GM13977 (cell line): ENCODE measurements around the gene HSPA12A.
"Not testable (repeated sequence)": the region's sequence is repeated elsewhere in the genome, so short reads cannot be mapped to it uniquely, and the experiment has no call there.

ENCODE experiments used
- DNase-seq: peaks from one replicate; pipeline ENCODE4 v3.0.0; 2012; ENCODE audit warnings: low spot score
- in situ Hi-C: fragments of 300-500 bp; cut with MboI; formaldehyde crosslinking; loops from one replicate; pipeline ENCODE4 v1.12.0; 2022; ENCODE audit warnings: low sequenced_read_pairs, low pct_unique_long_range_greater_than_20kb, mixed read lengths, inconsistent platforms; ENCODE audit not compliant: unreplicated experiment
- TF ChIP-seq, protein P1 (sequence below): IDR thresholded peaks from 2 replicates; pipeline ENCODE4 v1.5.1; 2012; ENCODE audit warnings: mild to moderate bottlenecking, control low read depth; ENCODE audit not compliant: insufficient read depth; ENCODE audit errors: extremely low read depth, missing control alignments

Gene HSPA12A

GRCh38 chr10:116712519-116712918 lies 29.8 kb downstream of the HSPA12A start:
- TF ChIP-seq, protein P1, sequence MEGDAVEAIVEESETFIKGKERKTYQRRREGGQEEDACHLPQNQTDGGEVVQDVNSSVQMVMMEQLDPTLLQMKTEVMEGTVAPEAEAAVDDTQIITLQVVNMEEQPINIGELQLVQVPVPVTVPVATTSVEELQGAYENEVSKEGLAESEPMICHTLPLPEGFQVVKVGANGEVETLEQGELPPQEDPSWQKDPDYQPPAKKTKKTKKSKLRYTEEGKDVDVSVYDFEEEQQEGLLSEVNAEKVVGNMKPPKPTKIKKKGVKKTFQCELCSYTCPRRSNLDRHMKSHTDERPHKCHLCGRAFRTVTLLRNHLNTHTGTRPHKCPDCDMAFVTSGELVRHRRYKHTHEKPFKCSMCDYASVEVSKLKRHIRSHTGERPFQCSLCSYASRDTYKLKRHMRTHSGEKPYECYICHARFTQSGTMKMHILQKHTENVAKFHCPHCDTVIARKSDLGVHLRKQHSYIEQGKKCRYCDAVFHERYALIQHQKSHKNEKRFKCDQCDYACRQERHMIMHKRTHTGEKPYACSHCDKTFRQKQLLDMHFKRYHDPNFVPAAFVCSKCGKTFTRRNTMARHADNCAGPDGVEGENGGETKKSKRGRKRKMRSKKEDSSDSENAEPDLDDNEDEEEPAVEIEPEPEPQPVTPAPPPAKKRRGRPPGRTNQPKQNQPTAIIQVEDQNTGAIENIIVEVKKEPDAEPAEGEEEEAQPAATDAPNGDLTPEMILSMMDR, result no peak
- no peak for DNase-seq
- in situ Hi-C loops, result no loop called here

GRCh38 chr10:116711803-116712202 lies 30.6 kb downstream of the HSPA12A start:
- DNase-seq, in situ Hi-C loops: not testable (repeated sequence)

DNA sequence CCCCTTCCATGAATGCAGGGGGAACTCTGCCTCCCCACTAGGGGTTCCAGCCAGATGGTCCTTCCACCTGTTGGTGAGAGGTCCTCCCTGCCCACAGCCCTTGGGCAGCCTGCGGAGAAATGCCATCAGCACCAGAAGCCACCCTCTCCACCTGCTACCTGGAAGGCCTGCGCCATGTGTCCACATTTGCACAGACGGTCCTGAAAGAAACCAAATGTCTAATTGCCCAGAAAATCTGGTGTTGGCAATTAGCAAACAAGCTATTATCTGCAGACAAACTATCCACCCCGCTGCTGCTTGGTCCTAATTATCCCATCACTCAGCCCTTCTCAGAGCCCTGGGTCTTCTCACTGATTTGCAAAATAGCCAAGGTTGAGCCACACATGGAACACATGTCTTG lies 32.3 kb downstream of the HSPA12A start:
- in situ Hi-C loops, result no loop called here
- TF ChIP-seq, protein P1, result no peak
- no peak for DNase-seq

DNA sequence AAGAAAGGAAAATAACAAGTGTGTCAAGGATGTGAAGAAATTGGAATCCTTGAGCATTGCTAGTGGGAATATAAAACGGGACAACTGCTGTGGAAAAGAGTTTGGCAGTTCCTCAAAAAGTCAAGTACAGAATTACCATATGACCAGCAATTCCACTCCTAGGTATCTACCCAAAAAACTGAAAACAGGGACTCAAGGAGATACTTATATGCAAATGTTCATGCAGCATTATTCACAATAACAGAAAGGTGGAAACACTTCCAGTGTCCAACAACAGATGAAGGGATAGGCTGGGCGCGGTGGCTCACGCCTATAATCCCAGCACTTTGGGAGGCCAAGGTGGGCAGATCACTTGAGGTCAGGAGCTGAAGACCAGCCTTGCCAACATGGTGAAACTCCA lies 33.5 kb downstream of the HSPA12A start:
- in situ Hi-C loops, result no loop called here
- TF ChIP-seq, protein P1, result no peak
- DNase-seq, result no peak

GRCh38 chr10:116708391-116708821 lies 34.0 kb downstream of the HSPA12A start:
- in situ Hi-C loops, result no loop called here
- no peak for DNase-seq
- TF ChIP-seq, protein P1, result no peak

GRCh38 chr10:116707981-116708380 lies 34.4 kb downstream of the HSPA12A start:
- TF ChIP-seq, protein P1, result no peak
- DNase-seq, result no peak
- in situ Hi-C loops, result no loop called here

- in situ Hi-C loops, result no loop called here
- TF ChIP-seq, protein P1, result no peak
- DNase-seq, result no peak
Measured at GRCh38 chr10:116706281-116706680, 36.1 kb downstream of the HSPA12A start.
